Parathyroid adenoma (tissue), 2 donors: ENCODE measurements around the gene NRIP3.
A peak's percentile ranks its signal among the peaks of the same experiment; 100 is the strongest.

ENCODE experiments used
- H2AFZ ChIP-seq: fragments of 300-600 bp; sonication (generic); one replicate; pipeline ENCODE4 v1.7.0; 2017; ENCODE audit warnings: antibody characterized with exemption, mild to moderate bottlenecking
- H3K27ac ChIP-seq: fragments of 300-600 bp; sonication (generic); one replicate; pipeline ENCODE4 v1.7.0; 2017
- H3K27me3 ChIP-seq: fragments of 300-600 bp; sonication (generic); one replicate; pipeline ENCODE4 v1.7.0; 2017; ENCODE audit warnings: low read length; ENCODE audit not compliant: control insufficient read depth, insufficient read depth
- H3K36me3 ChIP-seq: fragments of 300-600 bp; sonication (generic); one replicate; pipeline ENCODE4 v1.7.0; 2017; ENCODE audit warnings: low read length; ENCODE audit not compliant: control insufficient read depth, insufficient read depth
- H3K4me1 ChIP-seq: fragments of 300-600 bp; sonication (generic); one replicate; pipeline ENCODE4 v1.7.0; 2017; ENCODE audit warnings: control low read depth
- H3K4me2 ChIP-seq: fragments of 300-600 bp; sonication (generic); one replicate; pipeline ENCODE4 v1.7.0; 2017; ENCODE audit warnings: low read length
- H3K4me3 ChIP-seq: fragments of 300-600 bp; sonication (generic); one replicate; pipeline ENCODE4 v1.7.0; 2017; ENCODE audit warnings: low read depth, low read length
- H3K79me2 ChIP-seq: fragments of 300-600 bp; sonication (generic); one replicate; pipeline ENCODE4 v1.7.0; 2017; ENCODE audit warnings: control low read depth
- H3K9ac ChIP-seq: fragments of 300-600 bp; sonication (generic); one replicate; pipeline ENCODE4 v1.7.0; 2017; ENCODE audit warnings: mild to moderate bottlenecking
- H3K9me3 ChIP-seq: fragments of 300-600 bp; sonication (generic); one replicate; pipeline ENCODE4 v1.7.0; 2017; ENCODE audit warnings: low read length; ENCODE audit not compliant: control insufficient read depth
- TF ChIP-seq, protein P1 (sequence below): fragments of 300-600 bp; sonication (generic); IDR thresholded peaks from one replicate; pipeline ENCODE4 v1.7.0; 2017; ENCODE audit warnings: antibody characterized with exemption, mild to moderate bottlenecking
- donor health status: primary hyperparathyroidism.

The NRIP3 gene

DNA sequence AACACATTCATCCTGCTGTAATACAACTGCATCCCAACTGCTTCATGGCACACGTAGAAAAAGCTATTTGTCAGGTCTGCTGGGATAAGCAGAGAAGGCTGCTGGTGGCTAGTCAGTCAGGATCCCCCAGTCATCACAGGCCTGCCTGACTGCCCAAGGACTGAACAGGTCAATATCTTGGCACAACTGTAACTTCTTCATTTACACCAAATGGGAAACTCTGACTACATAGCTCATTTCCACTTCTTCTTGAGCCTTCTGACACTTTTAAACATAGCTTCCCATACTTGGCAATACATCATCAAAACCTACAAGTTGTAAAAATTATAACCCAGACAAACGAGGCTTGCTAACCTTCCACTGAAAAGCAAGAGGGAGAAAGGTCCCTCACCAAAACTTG lies 42.4 kb downstream of the NRIP3 start:
- Histone ChIP-seq H3K79me2 (peaks cover 13% of the 10 kb centered on the region), H3K27ac (no peak overlapping the region), H3K9ac (no peak overlapping the region), H3K4me2 (no peak overlapping the region), H2AFZ (no peak overlapping the region), H3K36me3 (no peaks in the 10 kb centered on the region), H3K4me1 (no peaks in the 10 kb centered on the region), H3K9me3 (no peaks in the 10 kb centered on the region), H3K27me3 (no peaks in the 10 kb centered on the region), H3K4me3 (no peak overlapping the region)
- TF ChIP-seq, protein P1, sequence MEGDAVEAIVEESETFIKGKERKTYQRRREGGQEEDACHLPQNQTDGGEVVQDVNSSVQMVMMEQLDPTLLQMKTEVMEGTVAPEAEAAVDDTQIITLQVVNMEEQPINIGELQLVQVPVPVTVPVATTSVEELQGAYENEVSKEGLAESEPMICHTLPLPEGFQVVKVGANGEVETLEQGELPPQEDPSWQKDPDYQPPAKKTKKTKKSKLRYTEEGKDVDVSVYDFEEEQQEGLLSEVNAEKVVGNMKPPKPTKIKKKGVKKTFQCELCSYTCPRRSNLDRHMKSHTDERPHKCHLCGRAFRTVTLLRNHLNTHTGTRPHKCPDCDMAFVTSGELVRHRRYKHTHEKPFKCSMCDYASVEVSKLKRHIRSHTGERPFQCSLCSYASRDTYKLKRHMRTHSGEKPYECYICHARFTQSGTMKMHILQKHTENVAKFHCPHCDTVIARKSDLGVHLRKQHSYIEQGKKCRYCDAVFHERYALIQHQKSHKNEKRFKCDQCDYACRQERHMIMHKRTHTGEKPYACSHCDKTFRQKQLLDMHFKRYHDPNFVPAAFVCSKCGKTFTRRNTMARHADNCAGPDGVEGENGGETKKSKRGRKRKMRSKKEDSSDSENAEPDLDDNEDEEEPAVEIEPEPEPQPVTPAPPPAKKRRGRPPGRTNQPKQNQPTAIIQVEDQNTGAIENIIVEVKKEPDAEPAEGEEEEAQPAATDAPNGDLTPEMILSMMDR = no peak

DNA sequence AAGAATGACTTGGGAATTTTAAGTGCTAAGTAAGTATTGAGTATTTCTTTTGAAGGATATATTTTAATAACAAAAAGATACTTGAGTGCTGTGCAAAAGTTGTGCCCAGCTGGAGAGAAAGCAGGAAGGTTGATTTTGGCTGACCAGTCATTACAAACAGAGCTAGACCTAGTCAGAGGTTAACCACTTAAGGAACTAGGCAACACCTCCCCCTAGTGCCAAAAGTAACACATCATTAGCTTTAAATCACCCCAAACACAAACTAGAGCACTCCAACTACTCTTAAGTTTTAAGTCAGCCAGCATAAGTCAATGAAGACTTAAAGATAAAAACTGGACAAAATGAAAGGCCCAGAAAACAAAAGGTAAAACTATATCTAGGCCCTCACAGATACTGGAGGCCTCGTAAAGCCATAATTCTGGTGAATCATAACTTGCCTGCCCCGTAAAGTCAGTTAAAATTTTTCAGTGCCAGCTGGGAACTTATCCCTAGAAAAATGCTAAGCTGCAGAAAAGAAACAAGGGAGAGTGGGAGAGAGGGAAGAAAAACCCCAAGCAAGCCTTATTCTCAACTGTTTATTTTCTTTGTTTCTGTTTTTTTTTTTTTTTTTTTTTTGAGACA lies 44.1 kb downstream of the NRIP3 start:
- Histone ChIP-seq H3K4me2 (no peak overlapping the region), H2AFZ (no peak overlapping the region), H3K27me3 (no peaks in the 10 kb centered on the region), H3K9me3 (no peaks in the 10 kb centered on the region), H3K27ac (no peak overlapping the region), H3K9ac (no peak overlapping the region), H3K4me3 (no peak overlapping the region), H3K79me2 (peaks cover 13% of the 10 kb centered on the region), H3K4me1 (no peaks in the 10 kb centered on the region), H3K36me3 (no peaks in the 10 kb centered on the region)
- TF ChIP-seq, protein P1 = peak; percentile 49

DNA sequence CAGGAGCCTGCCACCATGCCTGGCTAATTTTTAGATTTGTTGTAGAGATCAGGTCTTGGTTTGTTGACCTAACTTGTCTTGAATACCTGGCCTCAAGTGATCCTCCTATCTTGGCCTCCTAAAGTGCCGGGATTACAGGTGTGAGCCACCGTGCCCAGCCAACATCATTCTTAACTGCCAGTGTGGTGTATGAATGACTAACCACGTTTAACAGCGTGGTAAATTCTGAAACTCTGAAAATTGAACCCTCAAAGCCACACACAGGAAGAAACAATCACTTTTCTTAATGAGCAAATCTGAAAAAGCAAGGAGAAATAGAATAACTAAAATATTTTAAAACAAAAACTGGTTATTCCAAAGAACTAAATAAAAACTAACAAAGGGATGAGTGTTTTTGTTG lies 46.9 kb downstream of the NRIP3 start:
- no peak overlapping the region for H2AFZ ChIP-seq
- no peak overlapping the region for H3K27ac ChIP-seq
- no peak overlapping the region for H3K9ac ChIP-seq
- H3K27me3 ChIP-seq = no peaks in the 10 kb centered on the region
- H3K4me3 ChIP-seq = no peak overlapping the region
- no peaks in the 10 kb centered on the region for H3K4me1 ChIP-seq
- H3K4me2 ChIP-seq = no peak overlapping the region
- no peaks in the 10 kb centered on the region for H3K9me3 ChIP-seq
- peaks cover 9% of the 10 kb centered on the region for H3K79me2 ChIP-seq
- H3K36me3 ChIP-seq = no peaks in the 10 kb centered on the region
- TF ChIP-seq, protein P1 = no peak

DNA sequence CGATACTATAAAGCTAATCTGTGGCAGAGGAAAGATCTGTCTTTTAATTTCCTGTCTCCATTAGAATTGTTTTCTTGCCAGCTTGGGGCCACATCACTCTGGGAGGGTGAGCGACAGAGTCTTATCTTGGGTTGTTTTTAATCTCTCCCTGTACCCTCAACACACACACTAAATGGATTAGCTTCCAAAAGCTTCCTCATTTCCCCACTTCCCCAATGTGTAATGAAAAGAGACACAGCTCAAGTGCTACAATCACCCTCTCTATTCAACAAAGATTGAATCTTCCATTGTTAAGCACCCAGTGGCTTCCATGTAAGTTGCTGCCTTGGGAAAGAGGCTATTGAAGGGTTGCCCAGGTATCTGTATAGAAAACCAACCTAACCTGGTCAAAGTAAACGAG lies 54.9 kb downstream of the NRIP3 start:
- Histone ChIP-seq H3K9me3 (no peaks in the 10 kb centered on the region), H3K4me2 (no peak overlapping the region), H3K4me1 (peaks cover 2% of the 10 kb centered on the region), H3K4me3 (no peak overlapping the region), H3K9ac (no peak overlapping the region), H3K79me2 (no peaks in the 10 kb centered on the region), H2AFZ (no peak overlapping the region), H3K27me3 (no peaks in the 10 kb centered on the region), H3K27ac (no peak overlapping the region), H3K36me3 (no peaks in the 10 kb centered on the region)
- TF ChIP-seq, protein P1 = no peak

DNA sequence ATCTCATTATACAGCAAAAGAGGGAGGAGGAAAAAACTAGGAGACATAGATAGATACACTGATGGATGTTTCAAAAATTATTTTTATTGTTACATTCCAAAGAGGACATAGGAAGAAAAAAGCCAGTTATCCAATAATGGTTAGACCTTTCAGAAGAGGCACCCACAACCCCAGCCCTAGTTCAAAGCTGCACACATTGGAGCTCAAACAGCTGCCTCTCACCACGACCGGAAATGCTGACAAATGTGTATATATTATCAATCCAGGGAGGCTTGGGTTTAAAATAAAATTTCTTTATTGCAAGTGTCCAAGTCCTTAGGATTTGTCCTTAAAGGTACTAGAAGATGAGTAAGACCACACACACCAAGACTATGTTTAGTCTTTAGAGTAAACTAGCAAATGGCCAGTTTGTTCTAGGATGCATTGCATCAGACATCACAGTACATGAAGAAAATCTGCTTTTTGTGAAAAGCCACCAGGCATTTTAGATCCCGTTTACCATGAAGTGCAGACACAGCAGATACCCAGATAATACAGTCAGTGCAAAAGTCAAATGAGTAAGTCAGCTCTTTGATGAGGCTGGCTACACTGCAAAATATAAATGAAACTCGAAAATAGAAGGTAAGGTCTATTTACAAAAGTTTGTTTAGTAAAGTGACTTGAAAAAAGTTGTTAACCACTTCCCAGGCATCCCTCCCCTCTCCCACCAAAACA lies 56.4 kb downstream of the NRIP3 start:
- Histone ChIP-seq H3K4me3 (peak overlapping the region; percentile 18), H2AFZ (no peak overlapping the region), H3K79me2 (no peaks in the 10 kb centered on the region)

More for the DNA sequence above, 56.4 kb downstream of the NRIP3 start:
- Histone ChIP-seq H3K27me3 (no peaks in the 10 kb centered on the region), H3K4me2 (peak overlapping the region; percentile 55), H3K9me3 (no peaks in the 10 kb centered on the region), H3K27ac (peak overlapping the region; percentile 65), H3K9ac (no peak overlapping the region), H3K4me1 (peaks cover 2% of the 10 kb centered on the region), H3K36me3 (no peaks in the 10 kb centered on the region)
- TF ChIP-seq, protein P1 = no peak
